Immature natural killer cell (primary cell): ENCODE data around the gene CNPY4. TPM values are rescaled to one million over a fixed set of nuclear protein-coding genes. Genes with fewer than 3 reads are reported as not detected.

Source experiments
- polyA plus RNA-seq, 3 donors: library from polyadenylated mRNA; unstranded; fragments of 300-500 nt; fragmentation: Illumina TruSeq; gene quantifications; one replicate each; pipeline ENCODE4 v1.2.3, GENCODE V29; 2021

The CNPY4 gene
- polyA plus RNA-seq, 3 donors from 2014 or later = 14.2 to 18.5 (median 17.7) TPM

Other genes starting within 250 kb of the CNPY4 start
- not detected for gene OR2AE1, start 242.6 kb upstream of the CNPY4 start, polyA plus RNA-seq
- 10 to 100 TPM; 14.0 to 23.9 (median 14.7) TPM for gene TRIM4, start 200.1 kb upstream of the CNPY4 start, polyA plus RNA-seq
- not detected for gene GJC3, start 190.0 kb upstream of the CNPY4 start, polyA plus RNA-seq
- not detected for gene AZGP1, start 143.6 kb upstream of the CNPY4 start, polyA plus RNA-seq
- 10 to 100 TPM; 14.4 to 48.9 (median 18.7) TPM for gene ZKSCAN1, start 104.0 kb upstream of the CNPY4 start, polyA plus RNA-seq
- gene ZSCAN21, start 69.9 kb upstream of the CNPY4 start, polyA plus RNA-seq = 1 to 10 TPM; 2.3 to 9.8 (median 4.0) TPM
- gene ZNF3, start 37.9 kb upstream of the CNPY4 start, polyA plus RNA-seq = 10 to 100 TPM in 2 of 3 donors, 1 to 10 TPM in 1; 5.2 to 21.2 (median 12.2) TPM
- 100 to 1,000 TPM; 163 to 289 (median 163) TPM for gene COPS6, start 30.7 kb upstream of the CNPY4 start, polyA plus RNA-seq
- gene MCM7, start 18.2 kb upstream of the CNPY4 start, polyA plus RNA-seq = 10 to 100 TPM; 40.3 to 59.0 (median 54.4) TPM
- gene AP4M1, start 18.0 kb upstream of the CNPY4 start, polyA plus RNA-seq = 10 to 100 TPM in 1 of 3 donors, 1 to 10 TPM in 2; 7.1 to 12.9 (median 8.8) TPM
- 10 to 100 TPM; 15.3 to 34.8 (median 17.3) TPM for gene TAF6, start 276 bp upstream of the CNPY4 start, polyA plus RNA-seq
- 1 to 10 TPM; 2.2 to 2.6 (median 2.4) TPM for gene MBLAC1, start 7.3 kb downstream of the CNPY4 start, polyA plus RNA-seq
- gene LAMTOR4, start 29.3 kb downstream of the CNPY4 start, polyA plus RNA-seq = 100 to 1,000 TPM; 408 to 587 (median 569) TPM
- 1 to 10 TPM in 2 of 3 donors, under 1 TPM in 1; 0.71 to 2.9 (median 1.8) TPM for gene TRAPPC14, start 39.1 kb downstream of the CNPY4 start, polyA plus RNA-seq
- gene GAL3ST4, start 49.0 kb downstream of the CNPY4 start, polyA plus RNA-seq = under 1 TPM in 1 of 3 donors, not detected in 2; 0.08 TPM
- not detected for gene GPC2, start 57.7 kb downstream of the CNPY4 start, polyA plus RNA-seq
- gene STAG3, start 58.3 kb downstream of the CNPY4 start, polyA plus RNA-seq = 1 to 10 TPM in 1 of 3 donors, under 1 TPM in 2; 0.50 to 2.8 (median 0.72) TPM
- gene PVRIG, start 100.3 kb downstream of the CNPY4 start, polyA plus RNA-seq = 100 to 1,000 TPM; 151 to 240 (median 209) TPM
- 10 to 100 TPM in 1 of 3 donors, 1 to 10 TPM in 2; 6.8 to 11.1 (median 7.6) TPM for gene SPDYE3, start 188.1 kb downstream of the CNPY4 start, polyA plus RNA-seq
- 10 to 100 TPM; 12.2 to 42.1 (median 12.2) TPM for gene PILRB, start 238.5 kb downstream of the CNPY4 start, polyA plus RNA-seq